Transverse colon (tissue), 4 donors: ENCODE measurements around the gene PLCD1. TPM values are rescaled to one million over a fixed set of nuclear protein-coding genes. Genes with fewer than 3 reads are reported as not detected.

Source experiments
- DNase-seq: peaks from one replicate; pipeline ENCODE4 v3.0.0-alpha.2; 2019
- H3K27ac ChIP-seq, 4 donors: fragments of 200-600 bp; sonication (generic); 2 replicates each; pipeline ENCODE4 v1.5.1; 2016 to 2018; ENCODE audit warnings: inconsistent platforms in 4 of 4
- H3K27me3 ChIP-seq: fragments of 200-600 bp; sonication (generic); 2 replicates; pipeline ENCODE4 v1.5.1; 2017; ENCODE audit warnings: inconsistent platforms
- H3K36me3 ChIP-seq, 4 donors: fragments of 200-600 bp; sonication (generic); 2 replicates each; pipeline ENCODE4 v1.5.1; 2017 to 2019; ENCODE audit warnings: inconsistent platforms in 4 of 4
- H3K4me1 ChIP-seq, 4 donors: fragments of 200-600 bp; sonication (generic); 2 replicates each; pipeline ENCODE4 v1.5.1; 2017 to 2020; ENCODE audit warnings: inconsistent platforms in 4 of 4
- H3K4me3 ChIP-seq, 4 donors: fragments of 200-600 bp; sonication (generic); 1 replicate in 1 of 4; 2 replicates in 3 of 4; pipeline versions ENCODE4 v1.5.1 to v1.6.1; 2017 to 2019; ENCODE audit warnings: inconsistent platforms in 4 of 4
- H3K9me3 ChIP-seq, 2 donors: fragments of 200-600 bp; sonication (generic); 2 replicates each; pipeline ENCODE4 v1.5.1; 2017 to 2019; ENCODE audit warnings: inconsistent platforms in 2 of 2
- EP300 ChIP-seq: sonication (generic); formaldehyde crosslinking; IDR thresholded peaks from one replicate; pipeline ENCODE4 v1.6.1; 2017; ENCODE audit warnings: antibody characterized with exemption, low read depth
- POLR2A ChIP-seq: fragments of 450-650 bp; IDR thresholded peaks from one replicate; pipeline ENCODE4 v1.6.1; 2016; ENCODE audit warnings: antibody characterized with exemption, mild to moderate bottlenecking, moderate library complexity
- POLR2AphosphoS5 ChIP-seq, 3 donors: sonication (generic); formaldehyde crosslinking; IDR thresholded peaks; one replicate each; pipeline ENCODE4 v1.6.1; 2016; ENCODE audit warnings: antibody characterized with exemption in 3 of 3
- WGBS, 2 donors: methylation state at CpG; one replicate each; pipeline ENCODE4 v1.1.5; 2018; ENCODE audit warnings: low coverage in 1 of 2; 5-methylcytosine and 5-hydroxymethylcytosine counted together
- in situ Hi-C, 4 donors: fragments of 200-750 bp; cut with MboI; loops; one replicate each; pipeline versions ENCODE4 v1.15.0 to v1.15.1; 2017; ENCODE audit warnings: low sequenced_read_pairs in 3 of 4, low pct_ligation_motif_present in 1 of 4, low pct_unique_long_range_greater_than_20kb in 1 of 4
- intact Hi-C: fragments of 100-400 bp; cut with DNase I; formaldehyde crosslinking; loops from one replicate; pipeline ENCODE4 v1.15.1; 2023; ENCODE audit warnings: low total_unique reads
- total RNA-seq, 4 donors: library from RNA; depleted of rRNA; stranded (reverse); fragments of >200 nt; gene quantifications; one replicate each; pipeline ENCODE4 v1.1.0, GENCODE V29; 2016
- TF ChIP-seq, protein P1 (sequence below), 5 experiments: fragments of 200-600 bp in 3 of 5; fragments of 450-650 bp in 2 of 5; sonication (generic) in 3 of 5; IDR thresholded peaks; 1 replicate in 2 of 5; 2 replicates in 3 of 5; pipeline ENCODE4 v1.5.1; 2016 to 2017; ENCODE audit warnings: antibody characterized with exemption in 5 of 5, inconsistent platforms in 3 of 5, mild to moderate bottlenecking in 2 of 5, moderate library complexity in 1 of 5

PLCD1 gene
- total RNA-seq, 4 donors from 2014 or later, result 21.1 to 126 (median 91.4) TPM

GRCh38 chr3:38015984-38016383 is 13.5 kb downstream of the PLCD1 start:
- DNase-seq, result no peak
- no peak for TF ChIP-seq EP300
- TF ChIP-seq, protein P1, sequence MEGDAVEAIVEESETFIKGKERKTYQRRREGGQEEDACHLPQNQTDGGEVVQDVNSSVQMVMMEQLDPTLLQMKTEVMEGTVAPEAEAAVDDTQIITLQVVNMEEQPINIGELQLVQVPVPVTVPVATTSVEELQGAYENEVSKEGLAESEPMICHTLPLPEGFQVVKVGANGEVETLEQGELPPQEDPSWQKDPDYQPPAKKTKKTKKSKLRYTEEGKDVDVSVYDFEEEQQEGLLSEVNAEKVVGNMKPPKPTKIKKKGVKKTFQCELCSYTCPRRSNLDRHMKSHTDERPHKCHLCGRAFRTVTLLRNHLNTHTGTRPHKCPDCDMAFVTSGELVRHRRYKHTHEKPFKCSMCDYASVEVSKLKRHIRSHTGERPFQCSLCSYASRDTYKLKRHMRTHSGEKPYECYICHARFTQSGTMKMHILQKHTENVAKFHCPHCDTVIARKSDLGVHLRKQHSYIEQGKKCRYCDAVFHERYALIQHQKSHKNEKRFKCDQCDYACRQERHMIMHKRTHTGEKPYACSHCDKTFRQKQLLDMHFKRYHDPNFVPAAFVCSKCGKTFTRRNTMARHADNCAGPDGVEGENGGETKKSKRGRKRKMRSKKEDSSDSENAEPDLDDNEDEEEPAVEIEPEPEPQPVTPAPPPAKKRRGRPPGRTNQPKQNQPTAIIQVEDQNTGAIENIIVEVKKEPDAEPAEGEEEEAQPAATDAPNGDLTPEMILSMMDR (IDR thresholded peaks at IDR 0.05), result no peak
- TF ChIP-seq POLR2AphosphoS5 (IDR thresholded peaks at IDR 0.05), result no peak
- TF ChIP-seq POLR2A, result no peak
- H3K36me3 ChIP-seq, result peaks cover 0 to 27% (median 4%) of the 10 kb centered on the region in 4 donors
- peak overlapping the region; percentile 77 to 82 (median 80) for H3K27ac ChIP-seq
- H3K27me3 ChIP-seq, result no peaks in the 10 kb centered on the region
- peaks cover 0 to 40% (median 20%) of the 10 kb centered on the region in 4 donors for H3K4me1 ChIP-seq
- H3K4me3 ChIP-seq, result no peak overlapping the region
- no peaks in the 10 kb centered on the region for H3K9me3 ChIP-seq
- in situ Hi-C loops, result no loop called here
- WGBS, 2 donors, result 61 to 80% methylated on average over 2 to 3 of the region's 3 CpGs
- intact Hi-C loops, result no loop called here

- intact Hi-C loops, result no loop called here
- Histone ChIP-seq H3K4me3 (no peak overlapping the region), H3K4me1 (peaks cover 0 to 40% (median 20%) of the 10 kb centered on the region in 4 donors), H3K9me3 (no peaks in the 10 kb centered on the region), H3K36me3 (peaks cover 0 to 27% (median 4%) of the 10 kb centered on the region in 4 donors), H3K27ac (peak overlapping the region; percentile 77 to 82 (median 80)), H3K27me3 (no peaks in the 10 kb centered on the region)
- TF ChIP-seq EP300 (no peak), POLR2AphosphoS5 (IDR thresholded peaks at IDR 0.05) (peak in 1 of 3 donors; percentile 31)
- 52% methylated on average over 3 of the region's 3 CpGs; no CpG with 5 or more reads in 1 of the 2 donors for WGBS, 2 donors
- in situ Hi-C loops, result no loop called here
- no peak for DNase-seq
Measured at GRCh38 chr3:38015485-38015884, 14.0 kb downstream of the PLCD1 start.

- intact Hi-C loops, result no loop called here
- no peak for DNase-seq
- in situ Hi-C loops, result no loop called here
- no peak for TF ChIP-seq POLR2A
- TF ChIP-seq EP300, result no peak
- TF ChIP-seq, protein P1 (IDR thresholded peaks at IDR 0.05), result no peak
- no peak for TF ChIP-seq POLR2AphosphoS5 (IDR thresholded peaks at IDR 0.05)
- Histone ChIP-seq H3K27ac (no peak overlapping the region), H3K4me3 (no peak overlapping the region), H3K4me1 (peaks cover 1 to 33% (median 18%) of the 10 kb centered on the region in 4 donors), H3K27me3 (no peaks in the 10 kb centered on the region), H3K36me3 (peaks cover 0 to 10% (median 3%) of the 10 kb centered on the region in 4 donors), H3K9me3 (no peaks in the 10 kb centered on the region)
- WGBS, 2 donors, result 94% methylated on average over 21 of the region's 21 CpGs; no CpG with 5 or more reads in 1 of the 2 donors
Measured at GRCh38 chr3:38011111-38011510, 18.3 kb downstream of the PLCD1 start.

DNA sequence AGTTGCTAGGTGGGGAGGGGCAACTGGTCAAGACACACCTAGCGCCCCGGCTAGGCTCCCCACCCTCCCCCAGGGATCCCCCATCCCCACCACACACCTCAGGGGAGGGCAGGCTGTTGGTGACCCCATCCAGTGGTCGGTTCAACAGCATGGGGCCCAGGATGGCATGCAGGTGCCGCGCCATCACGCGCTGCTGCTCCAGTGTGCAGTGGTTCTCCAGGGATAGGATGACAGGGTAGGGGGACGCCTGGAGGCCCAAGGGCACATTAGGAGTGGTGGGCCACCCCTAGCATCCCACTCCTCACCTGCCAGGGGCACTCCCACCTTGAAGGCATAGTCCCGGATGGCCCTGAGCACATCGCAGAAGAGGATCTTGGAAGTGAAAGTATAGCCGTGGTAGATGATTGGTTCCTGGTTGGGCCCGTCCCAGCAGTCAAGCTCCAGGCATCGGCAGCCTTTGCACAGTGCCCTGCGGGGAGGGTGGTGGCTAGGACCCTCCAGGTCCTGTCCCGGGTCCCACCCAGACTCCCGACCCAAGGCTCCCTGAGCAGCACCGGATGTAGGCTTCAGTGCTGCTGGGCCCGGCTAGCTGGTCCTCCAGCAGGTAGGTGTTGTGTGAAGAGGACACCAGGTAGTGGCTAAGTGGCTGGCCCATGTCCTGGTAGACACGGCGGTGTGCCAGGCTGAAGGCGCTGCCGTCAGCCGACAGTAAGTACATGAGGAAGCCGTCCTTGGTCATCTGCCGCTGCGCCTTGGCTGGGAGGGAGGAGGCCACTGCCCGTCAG is 19.4 kb downstream of the PLCD1 start:
- peak; percentile 14 for TF ChIP-seq POLR2A
- peak in 2 of 3 donors; percentile 4 to 10 for TF ChIP-seq POLR2AphosphoS5 (IDR thresholded peaks at IDR 0.05)
- TF ChIP-seq, protein P1 (IDR thresholded peaks at IDR 0.05), result no peak
- in situ Hi-C loops, result no loop called here
- H3K4me1 ChIP-seq, result peaks cover 9 to 34% (median 21%) of the 10 kb centered on the region in 4 donors
- H3K36me3 ChIP-seq, result peaks cover 0 to 6% (median 0%) of the 10 kb centered on the region in 4 donors
- H3K27me3 ChIP-seq, result no peaks in the 10 kb centered on the region
- H3K9me3 ChIP-seq, result no peaks in the 10 kb centered on the region
- no peak for DNase-seq
- no peak overlapping the region for H3K4me3 ChIP-seq
- intact Hi-C loops, result no loop called here
- H3K27ac ChIP-seq, result no peak overlapping the region
- WGBS, 2 donors, result 89 to 90% methylated on average over 2 to 24 of the region's 27 CpGs
